Tibial artery (tissue), 4 donors: ENCODE results near the gene DPYSL5.

ENCODE experiments used
- DNase-seq, 2 donors: peaks; one replicate each; pipeline ENCODE4 v3.0.0-alpha.2; 2019
- H3K27ac ChIP-seq, 2 donors: fragments of 200-600 bp; sonication (generic) in 1 of 2; 1 replicate in 1 of 2; 2 replicates in 1 of 2; pipeline ENCODE4 v1.5.1; 2018 to 2019; ENCODE audit warnings: mild to moderate bottlenecking in 1 of 2
- H3K27me3 ChIP-seq, 2 donors: fragments of 200-600 bp; sonication (generic) in 1 of 2; one replicate each; pipeline versions ENCODE4 v1.5.1 to v1.6.0; 2016 to 2019
- H3K36me3 ChIP-seq, 3 donors: fragments of 200-600 bp; sonication (generic) in 2 of 3; one replicate each; pipeline ENCODE4 v1.5.1; 2016 to 2019; ENCODE audit warnings: mild to moderate bottlenecking in 2 of 3
- H3K4me1 ChIP-seq, 4 donors: fragments of 200-600 bp; sonication (generic) in 2 of 4; 1 replicate in 3 of 4; 2 replicates in 1 of 4; pipeline ENCODE4 v1.5.1; 2016 to 2019
- H3K4me3 ChIP-seq, 2 donors: fragments of 200-600 bp; sonication (generic) in 1 of 2; 1 replicate in 1 of 2; 2 replicates in 1 of 2; pipeline ENCODE4 v1.5.1; 2018 to 2019; ENCODE audit warnings: mild to moderate bottlenecking in 2 of 2
- H3K9me3 ChIP-seq, 3 donors: fragments of 200-600 bp; sonication (generic) in 1 of 3; one replicate each; pipeline ENCODE4 v1.5.1; 2016 to 2019
- CTCF ChIP-seq, 2 experiments: fragments of 200-600 bp in 1 of 2; fragments of 450-650 bp in 1 of 2; IDR thresholded peaks; one replicate each; pipeline ENCODE4 v1.5.1; 2017 to 2019; ENCODE audit warnings: antibody characterized with exemption in 2 of 2, mild to moderate bottlenecking in 1 of 2, moderate library complexity in 1 of 2
- intact Hi-C: fragments of 100-400 bp; cut with DNase I; formaldehyde crosslinking; loops from one replicate; pipeline ENCODE4 v1.15.0; 2023; ENCODE audit warnings: low total_unique reads

The DPYSL5 gene

GRCh38 chr2:26885651-26886329 lies 37.9 kb downstream of the DPYSL5 start:
- no peaks in the 10 kb centered on the region for H3K4me1 ChIP-seq
- no peak overlapping the region for H3K27ac ChIP-seq
- TF ChIP-seq CTCF (IDR thresholded peaks at IDR 0.05), result no peak
- H3K36me3 ChIP-seq, result no peaks in the 10 kb centered on the region
- H3K27me3 ChIP-seq, result peaks cover 0 to 6% of the 10 kb centered on the region in 2 donors
- no peak for DNase-seq
- intact Hi-C loops, result no loop called here
- H3K4me3 ChIP-seq, result no peak overlapping the region
- no peaks in the 10 kb centered on the region for H3K9me3 ChIP-seq

GRCh38 chr2:26886736-26887135 lies 38.8 kb downstream of the DPYSL5 start:
- intact Hi-C loops, result no loop called here
- no peak for DNase-seq
- no peak overlapping the region for H3K4me3 ChIP-seq
- no peak for TF ChIP-seq CTCF (IDR thresholded peaks at IDR 0.05)
- peaks cover 0 to 4% of the 10 kb centered on the region in 2 donors for H3K27me3 ChIP-seq
- no peak overlapping the region for H3K27ac ChIP-seq
- H3K9me3 ChIP-seq, result no peaks in the 10 kb centered on the region
- H3K4me1 ChIP-seq, result no peaks in the 10 kb centered on the region
- no peaks in the 10 kb centered on the region for H3K36me3 ChIP-seq

GRCh38 chr2:26887151-26887550 lies 39.2 kb downstream of the DPYSL5 start:
- H3K27ac ChIP-seq, result no peak overlapping the region
- intact Hi-C loops, result no loop called here

GRCh38 chr2:26889796-26890195 lies 41.9 kb downstream of the DPYSL5 start:
- H3K9me3 ChIP-seq, result peaks cover 0 to 7% (median 5%) of the 10 kb centered on the region in 3 donors
- no peaks in the 10 kb centered on the region for H3K36me3 ChIP-seq
- H3K4me3 ChIP-seq, result no peak overlapping the region
- H3K4me1 ChIP-seq, result no peaks in the 10 kb centered on the region
- TF ChIP-seq CTCF (IDR thresholded peaks at IDR 0.05), result no peak
- intact Hi-C loops, result no loop called here
- no peak overlapping the region for H3K27ac ChIP-seq
- no peak for DNase-seq
- H3K27me3 ChIP-seq, result peaks cover 0 to 4% of the 10 kb centered on the region in 2 donors

More at GRCh38 chr2:26887151-26887550, 39.2 kb downstream of the DPYSL5 start:
- no peak for TF ChIP-seq CTCF (IDR thresholded peaks at IDR 0.05)
- H3K4me3 ChIP-seq, result no peak overlapping the region
- no peaks in the 10 kb centered on the region for H3K9me3 ChIP-seq
- peaks cover 0 to 4% of the 10 kb centered on the region in 2 donors for H3K27me3 ChIP-seq
- H3K4me1 ChIP-seq, result no peaks in the 10 kb centered on the region
- no peak for DNase-seq
- H3K36me3 ChIP-seq, result no peaks in the 10 kb centered on the region

GRCh38 chr2:26890341-26891000 lies 42.5 kb downstream of the DPYSL5 start:
- Histone ChIP-seq H3K9me3 (peaks cover 0 to 8% (median 7%) of the 10 kb centered on the region in 3 donors), H3K27ac (no peak overlapping the region), H3K36me3 (no peaks in the 10 kb centered on the region), H3K4me1 (no peaks in the 10 kb centered on the region), H3K4me3 (no peak overlapping the region), H3K27me3 (peaks cover 0 to 3% of the 10 kb centered on the region in 2 donors)
- intact Hi-C loops, result no loop called here
- TF ChIP-seq CTCF (IDR thresholded peaks at IDR 0.05), result no peak
- DNase-seq, result no peak
